ENCODE measurements around the gene ILK.

Gene ILK

DNA sequence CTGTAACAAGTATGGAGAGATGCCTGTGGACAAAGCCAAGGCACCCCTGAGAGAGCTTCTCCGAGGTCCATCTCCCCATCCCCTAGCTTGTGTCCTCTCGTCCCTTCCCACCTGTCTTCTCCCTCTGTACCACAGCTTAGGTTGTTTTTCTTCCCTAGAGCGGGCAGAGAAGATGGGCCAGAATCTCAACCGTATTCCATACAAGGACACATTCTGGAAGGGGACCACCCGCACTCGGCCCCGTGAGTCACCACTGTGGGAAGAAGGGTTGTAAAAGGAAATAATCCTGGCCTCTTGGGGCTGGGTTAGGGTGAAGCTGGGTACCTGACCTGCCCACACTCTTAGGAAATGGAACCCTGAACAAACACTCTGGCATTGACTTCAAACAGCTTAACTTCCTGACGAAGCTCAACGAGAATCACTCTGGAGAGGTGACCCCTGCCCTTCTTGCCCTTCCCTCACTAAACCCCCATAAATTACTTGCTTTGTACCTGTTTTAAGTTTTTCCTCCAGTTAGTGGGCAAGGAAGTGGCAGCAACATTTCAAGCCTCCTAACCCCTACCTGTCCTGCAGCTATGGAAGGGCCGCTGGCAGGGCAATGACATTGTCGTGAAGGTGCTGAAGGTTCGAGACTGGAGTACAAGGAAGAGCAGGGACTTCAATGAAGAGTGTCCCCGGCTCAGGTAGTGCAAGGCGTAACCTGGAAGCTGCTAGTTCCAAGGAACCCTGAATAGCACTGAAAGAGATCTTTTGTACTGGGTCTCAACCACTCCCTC lies 5.3 kb downstream of the ILK start:
- Histone ChIP-seq H3K4me2 (ENCODE audit: low read length) (no peak overlapping the region), H3K4me3 (ENCODE audit: low read length) (no peak overlapping the region), H4K20me1 (ENCODE audit: insufficient read depth, low read length) (0 out of 2 replicates have a peak, but pooled peaks cover 4% of the 10 kb centered on the region), H2AFZ (ENCODE audit: low read depth, low read length) (no peak overlapping the region), H3K9ac (ENCODE audit: low read length) (no peak overlapping the region), H3K79me2 (ENCODE audit: low read length) (peaks cover 36% of the 10 kb centered on the region), H3K27ac (ENCODE audit: low read length) (no peak overlapping the region), H3K9me3 (ENCODE audit: insufficient read depth, low read length) (no peaks in the 10 kb centered on the region), H3K4me1 (ENCODE audit: low read length) (peaks cover 54% of the 10 kb centered on the region), H3K27me3 (ENCODE audit: low read depth, low read length) (no peaks in the 10 kb centered on the region), H3K36me3 (replicated peaks; ENCODE audit: low read depth, low read length) (peaks cover 39% of the 10 kb centered on the region)
- TF ChIP-seq, protein P1, sequence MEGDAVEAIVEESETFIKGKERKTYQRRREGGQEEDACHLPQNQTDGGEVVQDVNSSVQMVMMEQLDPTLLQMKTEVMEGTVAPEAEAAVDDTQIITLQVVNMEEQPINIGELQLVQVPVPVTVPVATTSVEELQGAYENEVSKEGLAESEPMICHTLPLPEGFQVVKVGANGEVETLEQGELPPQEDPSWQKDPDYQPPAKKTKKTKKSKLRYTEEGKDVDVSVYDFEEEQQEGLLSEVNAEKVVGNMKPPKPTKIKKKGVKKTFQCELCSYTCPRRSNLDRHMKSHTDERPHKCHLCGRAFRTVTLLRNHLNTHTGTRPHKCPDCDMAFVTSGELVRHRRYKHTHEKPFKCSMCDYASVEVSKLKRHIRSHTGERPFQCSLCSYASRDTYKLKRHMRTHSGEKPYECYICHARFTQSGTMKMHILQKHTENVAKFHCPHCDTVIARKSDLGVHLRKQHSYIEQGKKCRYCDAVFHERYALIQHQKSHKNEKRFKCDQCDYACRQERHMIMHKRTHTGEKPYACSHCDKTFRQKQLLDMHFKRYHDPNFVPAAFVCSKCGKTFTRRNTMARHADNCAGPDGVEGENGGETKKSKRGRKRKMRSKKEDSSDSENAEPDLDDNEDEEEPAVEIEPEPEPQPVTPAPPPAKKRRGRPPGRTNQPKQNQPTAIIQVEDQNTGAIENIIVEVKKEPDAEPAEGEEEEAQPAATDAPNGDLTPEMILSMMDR (IDR thresholded peaks at IDR 0.05; ENCODE audit: low read depth, low read length), result no peak
- TF ChIP-seq EZH2phosphoT487 (IDR thresholded peaks at IDR 0.05; ENCODE audit: low read depth), result no peak

DNA sequence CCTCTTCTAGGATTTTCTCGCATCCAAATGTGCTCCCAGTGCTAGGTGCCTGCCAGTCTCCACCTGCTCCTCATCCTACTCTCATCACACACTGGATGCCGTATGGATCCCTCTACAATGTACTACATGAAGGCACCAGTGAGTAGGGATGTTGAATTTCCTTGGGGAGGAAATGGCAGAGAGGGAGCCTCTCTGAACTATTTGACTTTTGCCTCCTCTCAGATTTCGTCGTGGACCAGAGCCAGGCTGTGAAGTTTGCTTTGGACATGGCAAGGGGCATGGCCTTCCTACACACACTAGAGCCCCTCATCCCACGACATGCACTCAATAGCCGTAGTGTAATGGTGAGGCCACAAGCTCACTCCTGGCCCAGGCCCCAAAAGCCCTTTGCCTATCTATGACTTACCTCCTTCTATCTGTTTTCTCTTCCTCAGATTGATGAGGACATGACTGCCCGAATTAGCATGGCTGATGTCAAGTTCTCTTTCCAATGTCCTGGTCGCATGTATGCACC lies 6.0 kb downstream of the ILK start:
- peaks cover 52% of the 10 kb centered on the region for H3K4me1 ChIP-seq (ENCODE audit: low read length)
- H3K4me2 ChIP-seq (ENCODE audit: low read length), result no peak overlapping the region
- peaks cover 29% of the 10 kb centered on the region for H3K79me2 ChIP-seq (ENCODE audit: low read length)
- H4K20me1 ChIP-seq (ENCODE audit: insufficient read depth, low read length), result 0 out of 2 replicates have a peak, but pooled peaks cover 4% of the 10 kb centered on the region
- H3K27me3 ChIP-seq (ENCODE audit: low read depth, low read length), result no peaks in the 10 kb centered on the region
- no peak overlapping the region for H3K4me3 ChIP-seq (ENCODE audit: low read length)
- TF ChIP-seq EZH2phosphoT487 (IDR thresholded peaks at IDR 0.05; ENCODE audit: low read depth), result no peak
- TF ChIP-seq, protein P1 (IDR thresholded peaks at IDR 0.05; ENCODE audit: low read depth, low read length), result no peak
- no peak overlapping the region for H3K27ac ChIP-seq (ENCODE audit: low read length)
- H3K36me3 ChIP-seq (replicated peaks; ENCODE audit: low read depth, low read length), result peaks cover 39% of the 10 kb centered on the region
- H2AFZ ChIP-seq (ENCODE audit: low read depth, low read length), result no peak overlapping the region
- H3K9ac ChIP-seq (ENCODE audit: low read length), result no peak overlapping the region
- H3K9me3 ChIP-seq (ENCODE audit: insufficient read depth, low read length), result no peaks in the 10 kb centered on the region

DNA sequence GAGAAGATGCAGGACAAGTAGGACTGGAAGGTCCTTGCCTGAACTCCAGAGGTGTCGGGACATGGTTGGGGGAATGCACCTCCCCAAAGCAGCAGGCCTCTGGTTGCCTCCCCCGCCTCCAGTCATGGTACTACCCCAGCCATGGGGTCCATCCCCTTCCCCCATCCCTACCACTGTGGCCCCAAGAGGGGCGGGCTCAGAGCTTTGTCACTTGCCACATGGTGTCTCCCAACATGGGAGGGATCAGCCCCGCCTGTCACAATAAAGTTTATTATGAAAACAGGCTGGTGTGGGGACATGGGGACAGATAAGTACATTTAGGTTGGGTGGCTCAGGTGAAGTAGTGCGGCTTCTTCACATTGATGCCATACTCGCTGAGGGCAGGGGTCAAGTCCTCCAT lies 7.0 kb downstream of the ILK start:
- H3K9me3 ChIP-seq (ENCODE audit: insufficient read depth, low read length), result no peaks in the 10 kb centered on the region
- no peak overlapping the region for H3K27ac ChIP-seq (ENCODE audit: low read length)

More for the DNA sequence above, 7.0 kb downstream of the ILK start:
- H3K36me3 ChIP-seq (replicated peaks; ENCODE audit: low read depth, low read length), result peaks cover 46% of the 10 kb centered on the region
- no peak overlapping the region for H2AFZ ChIP-seq (ENCODE audit: low read depth, low read length)
- TF ChIP-seq, protein P1 (IDR thresholded peaks at IDR 0.05; ENCODE audit: low read depth, low read length), result no peak
- TF ChIP-seq EZH2phosphoT487 (IDR thresholded peaks at IDR 0.05; ENCODE audit: low read depth), result no peak
- H3K4me3 ChIP-seq (ENCODE audit: low read length), result no peak overlapping the region
- H3K4me1 ChIP-seq (ENCODE audit: low read length), result peaks cover 41% of the 10 kb centered on the region
- no peaks in the 10 kb centered on the region for H3K27me3 ChIP-seq (ENCODE audit: low read depth, low read length)
- peaks cover 21% of the 10 kb centered on the region for H3K79me2 ChIP-seq (ENCODE audit: low read length)
- H3K4me2 ChIP-seq (ENCODE audit: low read length), result peak overlapping the region; percentile 90
- no peak overlapping the region for H3K9ac ChIP-seq (ENCODE audit: low read length)
- 0 out of 2 replicates have a peak, but pooled peaks cover 4% of the 10 kb centered on the region for H4K20me1 ChIP-seq (ENCODE audit: insufficient read depth, low read length)
